Erythroblast (primary cell): ENCODE measurements around the gene ANXA5.

Source experiments
- GATA1 ChIP-seq: IDR thresholded peaks from 2 replicates; pipeline ENCODE4 v1.6.1; 2011; ENCODE audit warnings: low read depth, mild to moderate bottlenecking, control low read depth, low read length, moderate library complexity
- POLR2A ChIP-seq: IDR thresholded peaks from 2 replicates; pipeline ENCODE4 v1.6.1; 2011; ENCODE audit warnings: mild to moderate bottlenecking, low read length

DNA sequence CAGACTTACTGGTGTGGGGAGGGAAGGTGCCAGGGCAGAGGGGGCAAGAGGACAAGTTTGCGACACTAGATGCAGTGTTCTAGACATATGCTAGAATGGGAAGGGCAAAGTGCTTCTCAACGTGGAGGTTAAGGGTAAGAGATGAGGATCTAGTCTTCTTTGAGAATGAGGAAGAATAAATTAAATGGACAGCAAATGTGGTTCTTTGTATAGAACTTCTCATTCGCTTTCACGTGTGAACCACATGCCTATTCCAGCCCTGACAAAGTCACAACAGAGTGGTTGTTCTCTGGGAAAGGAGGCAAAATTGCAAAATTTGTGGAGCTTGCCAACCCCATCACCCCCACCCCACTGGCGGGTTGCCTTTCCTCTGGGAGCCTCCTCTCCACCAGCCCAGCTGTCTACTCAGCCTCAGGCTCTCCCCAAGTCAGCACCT, 1.5 kb upstream of the ANXA5 start:
- TF ChIP-seq POLR2A: no peak
- no peak for TF ChIP-seq GATA1
